NOMO-1 treated with dmso at 0.1 percent for 144 hours (cell line): ENCODE results near the gene STAT3.
"Not testable (repeated sequence)": the region's sequence is repeated elsewhere in the genome, so short reads cannot be mapped to it uniquely, and the experiment has no call there.

Experiments
- DNase-seq: peaks from one replicate; lab custom pipeline; 2025; ENCODE audit not compliant: unreplicated experiment; lab: John Stamatoyannopoulos, UW

The STAT3 gene

DNA sequence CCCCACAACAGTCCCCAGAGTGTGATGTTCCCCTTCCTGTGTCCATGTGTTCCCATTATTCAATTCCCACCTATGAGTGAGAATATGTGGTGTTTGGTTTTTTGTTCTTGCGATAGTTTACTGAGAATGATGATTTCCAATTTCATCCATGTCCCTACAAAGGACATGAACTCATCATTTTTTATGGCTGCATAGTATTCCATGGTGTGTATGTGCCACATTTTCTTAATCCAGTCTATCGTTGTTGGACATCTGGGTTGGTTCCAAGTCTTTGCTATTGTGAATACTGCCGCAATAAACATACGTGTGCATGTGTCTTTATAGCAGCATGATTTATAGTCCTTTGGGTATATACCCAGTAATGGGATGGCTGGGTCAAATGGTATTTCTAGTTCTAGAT lies 123.9 kb downstream of the STAT3 start:
- DNase-seq, result not testable (repeated sequence)
